Cardiac septum (tissue), 1 donor: ENCODE results near the gene NNAT. TPM values are rescaled to one million over a fixed set of nuclear protein-coding genes. Genes with fewer than 3 reads are reported as not detected.
"Not testable (repeated sequence)": the region's sequence is repeated elsewhere in the genome, so short reads cannot be mapped to it uniquely, and the experiment has no call there.

Experiments used
- DNase-seq: peaks from one replicate; pipeline ENCODE4 v3.0.0-alpha.2; 2020; ENCODE audit warnings: low spot score
- intact Hi-C: fragments of 100-400 bp; cut with DNase I; formaldehyde crosslinking; loops from one replicate; pipeline ENCODE4 v1.14.0; 2022
- total RNA-seq: library from RNA; stranded (reverse); fragmentation: NEBNext Ultra II Directional; extraction: Animal tissue kit (Norgen Biotek cat#: 25700); gene quantifications from one replicate; pipeline ENCODE4 v1.2.1, GENCODE V29; 2021
- donor health status: DM: no; HTN: no; CAD: no.

NNAT gene
- total RNA-seq, 1 donor from 2014 or later: not detected

DNA sequence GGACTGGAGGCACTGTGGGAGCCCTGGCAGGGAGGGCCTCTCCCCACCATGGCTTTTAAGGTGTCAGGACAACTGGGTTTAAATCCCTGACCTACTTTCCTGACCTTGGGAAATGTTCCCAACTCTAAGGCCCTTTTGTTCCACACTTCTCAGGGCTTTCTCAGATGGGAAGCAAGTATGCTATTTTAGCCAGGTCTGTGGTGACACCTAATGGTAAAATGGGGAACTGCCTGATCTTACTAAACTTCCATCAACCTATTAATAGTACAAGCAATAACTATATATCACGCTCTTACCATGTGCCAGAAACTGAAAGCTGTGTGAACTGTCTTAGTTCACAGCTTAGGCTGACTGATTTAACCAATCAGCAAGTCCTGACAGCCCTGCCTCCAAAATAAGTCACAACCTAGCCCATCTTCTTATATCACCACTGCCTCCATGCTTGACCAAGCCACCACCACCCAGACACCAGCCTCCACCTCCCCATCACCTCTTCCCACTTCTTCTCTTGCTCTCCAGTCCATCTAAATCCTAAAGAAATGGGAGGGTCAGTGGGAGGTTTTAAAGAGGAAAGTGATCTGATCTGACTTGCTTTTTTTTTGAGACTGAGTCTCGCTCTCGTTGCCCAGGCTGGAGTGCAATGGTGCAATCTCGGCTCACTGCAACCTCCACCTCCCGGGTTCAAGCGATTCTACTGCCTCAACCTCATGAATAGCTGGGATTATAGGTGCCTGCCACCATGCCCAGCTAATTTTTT lies 13.5 kb downstream of the NNAT start:
- no peak for DNase-seq
- intact Hi-C loops: loop anchor here (2.0 kb wide), 2 partner anchors 264 to 340 kb away; no protein-coding TSS in a partner anchor

DNA sequence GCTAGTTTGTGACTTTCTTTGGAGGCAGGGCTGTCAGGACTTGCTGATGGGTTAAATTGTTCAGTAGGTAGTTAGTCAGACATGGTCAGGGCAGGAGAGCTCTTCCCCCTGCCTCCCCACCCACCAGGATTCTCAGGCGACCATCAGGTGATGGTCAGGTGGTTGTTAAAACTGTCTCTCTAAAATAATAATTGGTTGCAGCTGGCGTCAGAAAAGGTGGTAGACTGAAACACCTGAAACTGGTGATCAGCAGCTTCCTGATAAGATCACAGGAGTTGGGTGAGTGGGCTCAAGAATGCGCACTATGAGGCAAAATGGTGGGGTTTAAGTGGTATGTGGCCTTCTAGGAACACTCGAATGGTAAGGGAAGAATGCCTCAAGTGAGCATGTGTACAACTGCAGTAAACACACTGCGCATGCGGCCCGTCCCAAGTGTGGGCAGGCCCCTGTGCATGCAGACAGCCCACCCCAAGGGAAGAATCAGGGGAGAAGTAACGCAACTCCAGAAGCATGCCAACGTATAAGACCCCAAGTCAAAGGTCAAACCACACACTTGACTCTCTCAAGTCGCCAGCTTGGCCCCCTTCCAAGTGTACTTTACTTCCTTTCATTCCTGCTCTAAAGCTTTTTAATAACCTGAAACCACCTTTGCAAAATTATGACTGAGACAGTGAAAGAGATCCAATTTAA lies 14.5 kb downstream of the NNAT start:
- DNase-seq: no peak
- intact Hi-C loops: loop anchor here (2.0 kb wide), 2 partner anchors 265 to 341 kb away; no protein-coding TSS in a partner anchor

DNA sequence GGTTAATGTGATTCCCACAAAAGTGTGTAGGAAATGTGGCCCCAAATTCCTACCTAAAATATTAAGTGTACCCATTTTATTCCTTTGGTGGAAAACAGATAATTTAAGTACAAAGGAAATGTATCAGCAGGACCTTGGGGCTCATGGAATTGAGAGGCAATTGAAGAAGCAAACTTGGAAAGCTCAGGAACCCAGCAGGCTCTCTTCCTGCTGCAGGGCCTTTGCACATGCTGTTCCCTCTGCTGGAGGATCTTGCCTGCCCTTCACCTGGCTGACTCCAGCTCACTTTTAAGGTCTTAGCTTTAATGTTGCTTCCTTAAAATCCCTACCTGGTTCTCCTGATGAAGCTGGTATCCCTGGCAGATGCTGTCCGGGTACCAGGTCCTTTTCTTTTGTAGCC lies 16.5 kb downstream of the NNAT start:
- intact Hi-C loops: no loop called here
- no peak for DNase-seq

DNA sequence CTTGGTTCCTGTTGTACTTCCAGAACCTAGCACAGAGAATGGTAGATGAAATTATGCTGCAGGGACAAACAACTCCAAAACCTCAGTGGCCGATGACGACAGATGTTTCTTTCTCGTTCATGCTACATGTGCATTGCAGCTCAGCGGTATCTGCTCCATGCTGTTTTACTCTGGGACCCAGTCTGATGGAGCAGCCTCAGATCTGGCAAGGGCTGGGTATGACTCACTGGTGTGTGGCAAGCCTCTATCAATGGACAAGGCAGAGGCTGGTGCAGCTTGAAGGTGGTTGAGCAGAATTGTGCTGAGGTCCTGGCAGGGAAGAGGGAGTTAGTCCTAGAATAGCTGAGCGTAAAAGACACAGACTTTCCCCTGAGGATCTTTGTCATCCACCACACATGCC lies 17.0 kb downstream of the NNAT start:
- intact Hi-C loops: no loop called here
- DNase-seq: no peak

DNA sequence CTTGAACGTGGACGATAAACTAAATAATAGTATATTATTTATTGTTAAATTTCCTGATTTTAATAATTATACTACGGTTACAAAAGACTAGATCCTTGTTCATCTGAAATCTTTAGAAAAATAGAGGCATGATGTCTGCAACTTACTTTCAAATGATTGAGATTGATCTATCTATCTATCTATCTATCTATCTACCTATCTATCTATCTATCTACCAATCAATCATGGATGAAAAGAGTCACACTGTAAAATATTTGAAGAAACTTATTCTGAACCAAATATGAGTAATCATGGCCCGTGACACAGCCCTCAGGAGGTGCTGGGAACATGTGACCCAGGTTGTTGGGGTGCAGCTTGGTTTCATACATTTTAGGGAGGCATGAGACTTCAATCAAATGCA lies 18.4 kb downstream of the NNAT start:
- DNase-seq: no peak
- intact Hi-C loops: no loop called here

DNA sequence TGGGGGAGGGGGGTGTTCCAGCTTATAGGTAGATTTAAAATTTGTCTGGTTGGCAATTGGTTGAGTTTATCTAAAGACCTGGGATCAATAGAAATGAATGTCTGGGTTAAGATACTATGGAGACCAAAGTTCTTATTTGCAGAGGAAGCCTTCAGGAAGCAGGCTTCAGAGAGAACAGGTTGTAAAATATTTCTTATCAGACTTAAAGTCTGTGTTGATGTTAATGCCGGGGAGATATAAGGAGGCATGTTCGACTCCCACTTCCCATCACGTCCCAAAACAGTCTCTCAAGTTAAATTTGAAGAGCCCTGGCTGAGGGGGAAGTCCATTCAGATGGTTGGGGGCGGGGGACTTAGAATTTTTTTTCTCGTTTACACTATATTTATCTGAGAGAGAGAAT lies 19.0 kb downstream of the NNAT start:
- intact Hi-C loops: no loop called here
- DNase-seq: no peak

DNA sequence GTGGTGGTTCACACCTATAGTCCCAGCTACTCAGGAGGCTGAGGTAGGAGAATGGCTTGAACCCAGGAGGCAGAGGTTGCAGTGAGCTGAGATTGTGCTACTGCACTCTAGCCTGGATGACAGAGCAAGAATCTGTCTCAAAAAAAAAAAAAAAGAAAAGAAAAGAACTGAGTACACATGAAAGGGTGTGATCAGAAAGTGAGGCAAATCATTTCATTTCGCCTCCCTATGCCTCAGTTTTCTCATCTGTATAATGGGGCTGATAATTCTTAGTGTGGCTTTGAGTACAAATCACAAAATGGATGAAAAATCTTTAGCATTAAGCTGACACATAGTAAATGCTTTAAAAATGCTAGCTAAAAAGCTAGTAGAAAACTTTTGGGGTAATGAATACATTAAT lies 19.8 kb downstream of the NNAT start:
- DNase-seq, intact Hi-C loops: not testable (repeated sequence)

DNA sequence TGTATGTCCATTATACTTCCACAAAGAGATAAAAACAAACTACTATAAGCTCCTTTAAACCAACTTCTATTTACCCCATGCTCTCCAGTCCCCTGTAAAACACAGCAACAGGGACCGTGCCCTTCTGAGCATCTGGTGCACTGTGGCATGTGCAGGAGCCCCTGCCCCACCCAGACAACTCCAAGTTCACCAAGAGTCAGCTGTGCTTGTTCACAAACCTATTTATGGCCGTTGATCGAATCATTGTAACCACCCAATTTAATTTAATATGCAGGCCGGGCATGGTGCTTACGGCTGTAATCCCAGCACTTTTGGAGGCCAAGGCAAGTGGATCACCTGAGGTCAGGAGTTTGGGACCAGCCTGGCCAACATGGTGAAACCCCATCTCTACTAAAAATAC lies 20.3 kb downstream of the NNAT start:
- DNase-seq: no peak
- intact Hi-C loops: no loop called here

DNA sequence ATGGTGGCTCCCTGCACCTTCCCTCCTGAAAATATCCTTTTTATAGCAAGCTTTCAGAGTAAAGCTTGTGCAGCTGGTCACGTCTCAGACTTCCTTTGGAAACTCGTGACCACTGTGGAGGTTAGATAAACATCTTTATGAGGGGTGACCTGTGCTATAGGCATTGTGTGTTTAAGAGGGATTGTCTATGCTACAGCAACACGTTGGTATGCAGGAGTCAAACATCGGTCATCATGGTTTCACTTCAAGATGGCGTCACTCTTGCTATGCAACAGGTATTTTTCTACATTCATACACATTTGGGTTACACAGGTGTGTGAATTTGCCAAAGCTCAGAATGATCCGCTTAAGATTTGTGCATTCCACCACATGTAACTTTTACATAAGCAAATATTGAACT lies 21.2 kb downstream of the NNAT start:
- no peak for DNase-seq
- intact Hi-C loops: no loop called here

DNA sequence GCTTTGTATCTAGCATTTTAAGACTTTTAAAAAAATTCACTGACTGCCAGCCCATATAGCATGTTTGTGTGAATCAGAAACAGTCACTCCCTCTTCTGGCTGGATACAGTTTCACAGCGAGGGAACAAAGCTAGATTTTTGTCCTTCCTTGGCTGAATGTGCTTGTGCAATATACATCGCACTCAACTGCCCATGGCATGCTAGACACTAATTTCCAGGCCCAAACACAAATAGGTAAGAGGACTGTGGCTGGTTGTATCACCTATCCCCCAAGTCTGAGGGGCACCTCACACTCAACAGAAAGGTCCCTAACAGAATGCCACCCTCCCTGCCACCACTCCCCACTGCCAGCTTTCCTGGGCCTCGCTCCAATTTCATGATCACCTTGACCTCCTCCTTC lies 22.8 kb downstream of the NNAT start:
- intact Hi-C loops: no loop called here

DNA sequence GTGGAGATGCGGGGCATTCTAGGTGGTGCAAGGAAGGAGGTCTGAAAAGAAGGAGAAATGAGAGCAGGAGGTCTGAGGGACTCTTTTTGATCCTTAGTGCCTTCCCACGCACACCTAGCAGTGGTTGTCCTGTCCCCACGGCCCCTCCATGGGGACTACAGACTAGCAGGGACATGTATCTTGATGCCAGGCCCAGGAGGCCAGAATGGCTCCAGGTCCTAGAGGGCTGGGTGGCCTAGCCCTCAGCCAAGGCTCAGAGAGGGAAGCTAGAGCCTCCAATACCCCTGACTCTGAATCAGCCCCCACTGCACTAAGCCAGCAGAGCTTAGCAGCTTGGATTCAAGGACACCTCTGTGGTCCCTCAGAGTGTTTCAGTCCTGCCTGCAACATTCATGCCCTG lies 23.3 kb downstream of the NNAT start:
- intact Hi-C loops: no loop called here
- no peak for DNase-seq

More for the DNA sequence above, 22.8 kb downstream of the NNAT start:
- no peak for DNase-seq

DNA sequence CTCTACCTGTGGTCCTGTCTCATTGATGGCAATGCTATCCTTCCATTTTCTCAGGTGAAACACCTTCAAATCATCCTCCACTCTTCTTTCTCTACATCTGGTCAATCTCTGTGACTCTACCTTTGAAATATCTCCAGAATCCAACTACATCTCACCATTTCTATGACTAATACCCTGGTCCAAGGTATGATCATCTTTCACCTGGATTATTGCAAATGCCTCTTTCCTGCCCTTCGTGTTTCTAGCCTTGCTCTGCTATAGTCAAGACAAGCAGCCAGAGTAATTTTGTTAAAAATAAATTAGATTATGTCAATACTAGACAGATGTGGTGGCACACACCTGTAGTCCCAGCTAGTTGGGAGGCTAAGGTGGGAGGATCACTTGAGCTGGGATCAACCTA lies 24.5 kb downstream of the NNAT start:
- intact Hi-C loops: no loop called here
- no peak for DNase-seq

DNA sequence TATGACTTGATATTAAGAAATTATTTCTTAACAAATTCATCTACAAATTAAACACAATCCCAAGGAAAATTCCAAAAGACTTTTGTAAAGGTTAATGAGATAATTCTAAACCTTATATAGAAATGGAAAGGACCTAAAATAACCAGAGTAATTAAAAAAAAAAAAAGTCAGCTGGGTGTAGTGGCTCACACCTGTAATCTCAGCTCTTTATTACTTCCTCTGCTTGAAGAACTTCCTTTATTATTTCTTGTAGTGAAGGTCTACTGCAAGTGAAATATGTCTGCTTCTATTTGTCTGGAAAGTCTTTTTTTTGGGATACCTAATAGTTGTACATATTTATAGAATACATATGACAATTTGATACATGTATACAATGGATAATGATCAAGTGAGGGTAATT lies 26.9 kb downstream of the NNAT start:
- intact Hi-C loops: no loop called here
- DNase-seq: no peak

DNA sequence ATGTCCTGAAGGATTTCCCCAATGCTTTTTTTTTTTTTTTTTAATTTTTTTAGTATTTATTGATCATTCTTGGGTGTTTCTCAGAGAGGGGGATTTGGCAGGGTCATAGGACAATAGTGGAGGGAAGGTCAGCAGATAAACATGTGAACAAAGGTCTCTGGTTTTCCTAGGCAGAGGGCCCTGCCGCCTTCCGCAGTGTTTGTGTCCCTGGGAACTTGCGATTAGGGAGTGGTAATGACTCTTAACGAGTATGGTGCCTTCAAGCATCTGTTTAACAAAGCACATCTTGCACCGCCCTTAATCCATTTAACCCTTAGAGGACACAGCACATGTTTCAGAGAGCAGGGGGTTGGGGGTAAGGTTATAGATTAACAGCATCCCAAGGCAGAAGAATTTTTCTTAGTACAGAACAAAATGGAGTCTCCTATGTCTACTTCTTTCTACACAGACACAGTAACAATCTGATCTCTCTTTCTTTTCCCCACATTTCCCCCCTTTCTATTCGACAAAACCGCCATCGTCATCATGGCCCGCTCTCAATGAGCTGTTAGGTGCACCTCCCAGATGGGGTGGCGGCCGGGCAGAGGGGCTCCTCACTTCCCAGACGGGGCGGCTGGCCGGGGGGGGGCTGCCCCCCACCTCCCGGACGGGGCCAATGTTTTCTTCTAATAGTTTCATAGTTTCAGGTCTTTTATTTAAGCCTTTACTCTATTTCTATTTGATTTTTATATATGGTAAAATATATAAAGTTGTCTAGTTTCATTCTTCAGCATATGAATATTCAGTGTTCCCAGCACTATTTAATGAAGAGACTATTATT lies 29.3 kb downstream of the NNAT start:
- intact Hi-C loops, DNase-seq: not testable (repeated sequence)

DNA sequence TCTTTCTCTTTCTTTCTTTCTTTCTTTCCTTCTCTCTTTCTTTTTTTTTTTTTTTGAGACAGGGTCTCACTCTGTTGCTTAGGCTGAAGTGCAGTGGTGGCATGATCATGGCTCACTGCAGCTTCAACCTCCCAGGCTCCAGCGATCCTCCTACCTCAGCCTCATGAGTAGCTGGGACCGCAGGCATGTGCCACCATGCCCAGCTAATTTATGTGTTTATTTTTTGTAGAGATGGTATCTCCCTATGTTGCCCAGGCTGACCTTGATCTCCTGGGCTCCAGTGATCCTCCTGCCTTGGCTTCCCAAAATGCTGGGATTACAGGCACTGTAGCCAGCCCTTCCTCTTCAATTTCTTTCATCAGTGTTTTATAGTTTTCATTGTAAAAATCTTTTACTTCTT lies 30.6 kb downstream of the NNAT start:
- DNase-seq, intact Hi-C loops: not testable (repeated sequence)

DNA sequence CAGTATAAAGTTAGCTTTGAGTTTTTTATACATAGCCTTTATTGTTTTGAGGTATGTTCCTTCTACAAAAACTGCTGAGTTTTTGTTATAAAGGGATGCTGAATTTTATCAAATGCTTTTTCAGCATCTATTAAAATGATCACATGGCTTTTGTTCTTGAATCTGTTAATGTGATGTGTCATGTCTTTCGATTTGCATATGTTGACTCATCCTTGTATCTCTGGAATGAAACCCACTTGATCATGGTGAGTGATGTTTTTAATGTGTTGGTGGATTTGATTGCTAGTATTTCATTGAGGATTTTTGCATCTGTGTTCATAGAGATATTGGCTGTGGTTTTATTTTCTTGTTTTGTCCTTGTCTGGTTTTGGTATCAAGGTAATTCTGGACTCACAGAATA lies 31.4 kb downstream of the NNAT start:
- no peak for DNase-seq
- intact Hi-C loops: no loop called here

DNA sequence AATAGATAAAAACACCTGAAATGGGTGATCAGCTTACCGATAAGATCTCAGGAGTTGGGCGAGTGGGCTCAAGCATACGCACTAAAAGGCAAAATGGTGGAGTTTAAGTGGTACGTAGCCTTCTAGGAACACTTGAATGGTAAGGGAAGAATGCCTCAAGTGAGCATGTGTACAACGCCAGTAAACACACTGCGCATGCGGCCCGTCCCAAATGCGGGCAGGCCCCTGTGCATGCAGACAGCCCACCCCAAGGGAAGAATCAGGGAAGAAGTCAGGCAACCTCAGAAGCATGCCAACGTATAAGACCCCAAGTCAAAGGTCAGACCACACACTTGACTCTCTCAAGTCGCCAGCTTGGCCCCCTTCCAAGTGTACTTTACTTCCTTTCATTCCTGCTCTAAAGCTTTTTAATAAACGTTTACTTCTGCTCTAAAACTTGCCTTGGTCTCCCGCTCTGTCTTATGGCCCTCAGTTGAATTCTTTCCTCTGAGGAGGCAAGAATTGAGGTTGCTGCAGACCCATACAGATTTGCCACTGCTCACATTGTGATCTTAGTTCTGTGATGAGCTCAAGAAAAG lies 33.8 kb downstream of the NNAT start:
- DNase-seq, intact Hi-C loops: not testable (repeated sequence)

DNA sequence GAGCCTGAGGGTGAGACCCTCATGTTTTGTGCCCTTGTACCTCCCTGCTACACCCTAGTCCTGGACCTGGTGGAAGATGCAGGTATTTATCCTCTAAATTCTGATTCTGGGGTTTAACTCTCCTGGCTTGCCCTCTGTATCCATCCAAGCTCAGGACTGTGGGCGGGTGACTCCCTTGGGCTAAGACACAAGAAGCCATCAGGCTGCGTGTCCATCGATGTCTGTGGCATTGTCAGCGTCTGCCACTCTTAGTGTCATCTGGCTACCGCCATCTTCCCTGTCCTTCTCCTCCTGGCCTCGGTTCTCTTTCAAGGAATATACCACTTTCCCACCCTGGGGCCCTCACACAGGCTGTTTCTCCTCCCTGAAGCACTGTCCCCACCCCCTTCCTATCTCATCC lies 35.5 kb downstream of the NNAT start:
- intact Hi-C loops: no loop called here
- DNase-seq: no peak

DNA sequence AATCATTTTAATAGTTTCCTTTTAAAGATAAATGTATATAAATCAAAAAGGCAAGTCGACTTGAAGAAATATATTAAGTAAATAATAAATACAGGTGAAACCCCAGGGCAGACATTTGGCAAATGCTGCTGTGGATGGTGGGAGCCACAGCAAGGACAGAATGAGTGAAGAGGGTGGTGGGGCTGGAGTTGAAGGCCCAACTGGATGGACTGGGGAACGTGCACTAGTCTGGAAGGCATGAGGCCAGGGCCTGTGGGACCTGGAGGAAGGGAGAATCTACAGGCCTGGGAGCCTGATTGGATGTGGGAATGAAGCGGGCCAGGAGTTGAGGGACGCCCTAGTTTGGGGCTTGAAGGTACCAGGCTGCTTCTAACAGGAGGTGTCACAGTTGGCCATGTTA lies 37.3 kb downstream of the NNAT start:
- DNase-seq: no peak
- intact Hi-C loops: no loop called here

DNA sequence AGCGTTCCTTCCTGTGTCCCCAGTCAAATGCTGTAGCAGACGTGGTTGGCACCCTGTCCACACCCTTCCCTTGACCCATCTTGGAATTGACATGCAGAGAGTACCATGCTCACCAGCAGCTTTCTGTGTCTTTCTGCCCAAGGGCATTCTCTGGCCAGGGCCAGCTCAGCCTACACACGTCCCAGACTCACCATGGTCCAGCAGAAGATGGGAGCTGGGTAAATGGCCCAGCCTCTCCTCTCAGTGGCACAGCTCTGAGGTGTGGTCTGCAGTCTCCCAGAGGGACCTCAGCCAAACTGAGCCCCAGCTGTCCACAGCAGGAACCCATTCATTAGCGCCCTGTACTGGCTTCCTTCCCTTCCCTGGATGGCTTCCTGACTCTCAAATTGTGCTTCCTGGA lies 37.7 kb downstream of the NNAT start:
- intact Hi-C loops: no loop called here
- no peak for DNase-seq
